Lung (tissue), 12 donors: ENCODE data around the gene RIPPLY3. TPM values are rescaled to one million over a fixed set of nuclear protein-coding genes. Genes with fewer than 3 reads are reported as not detected.
"Not testable (repeated sequence)": the region's sequence is repeated elsewhere in the genome, so short reads cannot be mapped to it uniquely, and the experiment has no call there.

Experiments used
- ATAC-seq: fragments of 200-7000 bp; cut with Tn5 transposase; one replicate; pipeline ENCODE4 v1.9.1; 2020; ENCODE audit warnings: moderate number of reproducible peaks; ENCODE audit not compliant: insufficient read depth, low FRiP score
- DNase-seq, 3 donors: peaks; one replicate each; pipeline ENCODE4 v3.0.0-alpha.2; 2013 to 2017
- H3K27ac ChIP-seq, 2 donors: one replicate each; pipeline ENCODE4 v1.5.1; 2013; ENCODE audit warnings: mild to moderate bottlenecking in 2 of 2, moderate library complexity in 2 of 2, control low read depth in 1 of 2, inconsistent platforms in 1 of 2, low read depth in 1 of 2, low read length in 1 of 2
- H3K27me3 ChIP-seq, 3 donors: one replicate each; pipeline ENCODE4 v1.5.1; 2013; ENCODE audit warnings: low read length in 2 of 3; ENCODE audit not compliant: control insufficient read depth in 3 of 3, insufficient read depth in 3 of 3
- H3K36me3 ChIP-seq, 4 donors: one replicate each; pipeline ENCODE4 v1.5.1; 2013; ENCODE audit warnings: low read length in 4 of 4, mild to moderate bottlenecking in 1 of 4, moderate library complexity in 1 of 4; ENCODE audit not compliant: control insufficient read depth in 4 of 4, insufficient read depth in 4 of 4
- H3K4me1 ChIP-seq, 5 donors: one replicate each; pipeline ENCODE4 v1.5.1; 2013; ENCODE audit warnings: low read length in 5 of 5, mild to moderate bottlenecking in 2 of 5, moderate library complexity in 1 of 5; ENCODE audit not compliant: control insufficient read depth in 5 of 5, insufficient read depth in 5 of 5
- H3K4me3 ChIP-seq: one replicate; pipeline ENCODE4 v1.5.1; 2013; ENCODE audit warnings: mild to moderate bottlenecking, control low read depth, moderate library complexity
- H3K9ac ChIP-seq, 2 donors: one replicate each; pipeline ENCODE4 v1.5.1; 2013; ENCODE audit warnings: low read length in 2 of 2, control low read depth in 1 of 2; ENCODE audit not compliant: insufficient read depth in 1 of 2
- H3K9me3 ChIP-seq, 4 donors: one replicate each; pipeline ENCODE4 v1.5.1; 2013; ENCODE audit warnings: low read length in 3 of 4, mild to moderate bottlenecking in 1 of 4, moderate library complexity in 1 of 4; ENCODE audit not compliant: control insufficient read depth in 4 of 4, insufficient read depth in 3 of 4
- CTCF ChIP-seq: IDR thresholded peaks from 2 replicates; pipeline ENCODE4 v1.5.1; 2012; ENCODE audit warnings: mild to moderate bottlenecking; ENCODE audit errors: control extremely low read depth, extremely low read depth
- WGBS, 2 donors: extraction: QIAGEN DNeasy Blood & Tissue Kit; methylation state at CpG; one replicate each; pipeline ENCODE4 v1.1.7; 2013; 5-methylcytosine and 5-hydroxymethylcytosine counted together
- polyA plus RNA-seq, 2 donors: library from polyadenylated mRNA; stranded (reverse); fragments of 200-250 nt; gene quantifications; one replicate each; pipeline ENCODE4 v1.2.1, GENCODE V29; 2013
- total RNA-seq, 2 donors: library from RNA; depleted of rRNA in 1 of 2; stranded (reverse); fragments of >200 nt in 1 of 2; gene quantifications; one replicate each; pipeline ENCODE4 v1.2.1, GENCODE V29; 2014 to 2021
- donor health status: control.
- donor health status: control.
- donor health status: Bipolar disorder and iron deficiency.
- donor health status: healthy.
- donor health status: DM: yes; HTN: yes; CAD: no.

RIPPLY3 gene
- total and polyA plus RNA-seq, 4 donors = 0.18 to 2.1 (median 0.57) TPM

DNA sequence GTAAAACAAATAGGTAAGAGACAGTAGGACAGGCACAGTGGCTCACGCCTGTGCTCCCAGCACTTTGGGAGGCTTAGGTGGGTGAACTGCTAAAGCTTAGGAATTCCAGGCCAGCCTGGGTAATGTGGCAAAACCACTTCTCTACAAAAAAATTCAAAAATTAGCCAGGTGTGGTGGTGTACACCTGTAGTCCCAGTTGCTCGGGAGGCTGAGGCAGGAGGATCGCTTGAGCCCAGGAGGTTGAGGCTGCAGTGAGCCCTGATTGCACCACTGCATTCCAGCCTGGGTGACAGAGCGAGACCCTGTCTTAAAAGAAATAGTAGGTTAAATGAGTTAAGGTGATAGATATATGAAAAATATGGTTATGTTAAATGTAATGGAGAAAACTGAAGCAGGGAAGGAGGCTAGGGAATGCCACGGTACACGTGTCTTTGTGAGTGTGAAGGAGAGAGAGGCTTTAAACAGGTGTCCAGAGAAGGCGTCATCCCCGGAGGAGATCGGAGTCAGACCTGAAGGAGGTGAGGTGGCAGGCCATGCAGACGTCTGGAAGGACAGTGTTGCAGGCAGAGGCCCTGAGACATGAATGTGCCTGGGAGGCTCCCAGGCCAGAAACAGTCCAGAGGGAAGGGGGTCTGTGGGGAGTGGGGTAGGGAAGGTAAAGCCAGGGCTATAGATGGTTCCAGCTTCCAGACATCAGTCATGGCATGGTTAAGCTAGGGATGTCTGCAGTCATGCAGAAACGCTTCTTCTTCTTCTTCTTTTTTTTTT, 7.2 kb upstream of the RIPPLY3 start:
- no peaks in the 10 kb centered on the region for H3K4me1 ChIP-seq
- no peak overlapping the region for H3K4me3 ChIP-seq
- 94 to 95% methylated on average over 11 of the region's 11 CpGs for WGBS, 2 donors
- TF ChIP-seq CTCF = no peak
- no peaks in the 10 kb centered on the region for H3K36me3 ChIP-seq
- H3K27me3 ChIP-seq = peaks cover 0 to 2% (median 0%) of the 10 kb centered on the region in 3 donors
- ATAC-seq (no peak), DNase-seq (no peak)
- H3K9ac ChIP-seq = no peak overlapping the region
- H3K9me3 ChIP-seq = no peaks in the 10 kb centered on the region
- no peak overlapping the region for H3K27ac ChIP-seq

DNA sequence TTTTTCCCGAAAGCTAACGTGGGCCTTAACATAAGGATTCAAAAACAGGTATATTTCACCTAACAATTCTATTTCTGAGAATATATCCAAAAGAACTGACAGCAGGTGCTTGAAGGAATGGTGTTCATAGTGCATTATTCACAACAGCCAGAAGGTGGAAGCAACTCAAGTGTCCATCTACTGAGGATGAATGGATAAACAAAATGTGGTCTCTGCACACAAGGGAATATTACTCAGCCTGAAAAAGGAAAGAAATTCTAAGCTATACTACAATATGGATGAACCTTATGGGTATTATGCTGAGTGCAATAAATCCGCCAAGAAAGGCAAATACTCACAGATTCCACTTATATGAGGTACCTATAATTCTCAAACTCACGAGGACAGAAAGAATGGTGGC, 6.1 kb upstream of the RIPPLY3 start:
- Histone ChIP-seq H3K27me3 (peaks cover 0 to 2% (median 1%) of the 10 kb centered on the region in 3 donors), H3K4me1 (no peaks in the 10 kb centered on the region), H3K9me3 (no peaks in the 10 kb centered on the region), H3K36me3 (no peaks in the 10 kb centered on the region), H3K9ac (no peak overlapping the region), H3K4me3 (no peak overlapping the region), H3K27ac (no peak overlapping the region)
- WGBS, 2 donors = 77 to 88% methylated on average over 4 of the region's 4 CpGs
- no peak for TF ChIP-seq CTCF
- ATAC-seq (no peak), DNase-seq (no peak)

GRCh38 chr21:37001441-37001840, 5.1 kb upstream of the RIPPLY3 start:
- ATAC-seq (no peak), DNase-seq (peak in 1 of 3 donors; percentile 32)
- no peak for TF ChIP-seq CTCF
- Histone ChIP-seq H3K9ac (no peak overlapping the region), H3K27ac (no peak overlapping the region), H3K36me3 (no peaks in the 10 kb centered on the region), H3K4me3 (no peak overlapping the region), H3K27me3 (peaks cover 0 to 11% (median 10%) of the 10 kb centered on the region in 3 donors), H3K9me3 (no peaks in the 10 kb centered on the region), H3K4me1 (peaks cover 0 to 6% (median 0%) of the 10 kb centered on the region in 5 donors)
- 39 to 40% methylated on average over 3 of the region's 3 CpGs for WGBS, 2 donors

GRCh38 chr21:37002851-37003250, 3.7 kb upstream of the RIPPLY3 start:
- not testable (repeated sequence) for DNase-seq, ATAC-seq, H3K4me3 ChIP-seq, H3K36me3 ChIP-seq, H3K27ac ChIP-seq, H3K9me3 ChIP-seq, H3K4me1 ChIP-seq, H3K9ac ChIP-seq
- H3K27me3 ChIP-seq = peaks cover 0 to 19% (median 18%) of the 10 kb centered on the region in 3 donors
- WGBS, 2 donors = 93 to 94% methylated on average over 12 of the region's 12 CpGs

- H3K27ac ChIP-seq, ATAC-seq, DNase-seq, H3K4me1 ChIP-seq, H3K4me3 ChIP-seq, H3K9ac ChIP-seq, H3K9me3 ChIP-seq, H3K36me3 ChIP-seq: not testable (repeated sequence)
- peaks cover 0 to 27% (median 18%) of the 10 kb centered on the region in 3 donors for H3K27me3 ChIP-seq
- WGBS, 2 donors = 82 to 87% methylated on average over 3 of the region's 3 CpGs
Observed at GRCh38 chr21:37003917-37004316, 2.6 kb upstream of the RIPPLY3 start.
